Stimulated activated CD8-positive, alpha-beta memory T cell treated with anti-CD3 and anti-CD28 coated beads, Interleukin-4, amount 100 ng/mL, for 4 hours (primary cell): ENCODE measurements around the gene SLC38A3.

ENCODE experiments used
- DNase-seq, 2 donors: peaks; one replicate each; pipeline ENCODE4 v3.0.0-alpha.2; 2020; ENCODE audit warnings: low read depth in 2 of 2, low spot score in 1 of 2

Gene SLC38A3

DNA sequence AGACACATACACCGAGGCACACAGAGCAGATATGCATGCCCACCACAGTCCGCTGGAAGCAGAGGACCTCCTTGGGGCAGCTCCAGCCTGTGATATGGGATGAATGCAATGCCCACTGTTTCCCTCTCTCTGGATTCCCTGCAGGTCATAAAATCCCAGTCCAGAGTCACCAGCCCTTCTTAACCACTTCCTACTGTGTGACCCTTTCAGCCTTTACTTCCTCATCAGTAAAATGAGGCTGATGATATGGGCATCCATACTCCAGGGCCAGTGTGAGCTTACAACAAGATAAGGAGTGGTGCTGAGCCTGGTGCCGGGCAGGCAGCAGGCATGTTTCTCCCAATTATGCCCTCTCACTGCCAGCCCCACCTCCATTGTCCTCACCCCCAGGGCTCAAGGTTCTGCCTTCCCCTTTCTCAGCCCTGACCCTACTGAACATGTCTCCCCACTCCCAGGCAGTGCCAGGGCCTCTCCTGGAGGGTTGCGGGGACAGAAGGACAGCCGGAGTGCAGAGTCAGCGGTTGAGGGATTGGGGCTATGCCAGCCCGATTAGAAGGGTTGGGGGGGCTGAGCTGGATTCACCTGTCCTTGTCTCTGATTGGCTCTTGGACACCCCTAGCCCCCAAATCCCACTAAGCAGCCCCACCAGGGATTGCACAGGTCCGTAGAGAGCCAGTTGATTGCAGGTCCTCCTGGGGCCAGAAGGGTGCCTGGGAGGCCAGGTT is 14.0 kb upstream of the SLC38A3 start, which contains the start of gene GNAT1:
Gene GNAT1 (plus strand): TSS at position 675 of the 725 bp plus-strand sequence. CDS start 116 bp downstream, outside the sequence.
- DNase-seq = no peak

DNA sequence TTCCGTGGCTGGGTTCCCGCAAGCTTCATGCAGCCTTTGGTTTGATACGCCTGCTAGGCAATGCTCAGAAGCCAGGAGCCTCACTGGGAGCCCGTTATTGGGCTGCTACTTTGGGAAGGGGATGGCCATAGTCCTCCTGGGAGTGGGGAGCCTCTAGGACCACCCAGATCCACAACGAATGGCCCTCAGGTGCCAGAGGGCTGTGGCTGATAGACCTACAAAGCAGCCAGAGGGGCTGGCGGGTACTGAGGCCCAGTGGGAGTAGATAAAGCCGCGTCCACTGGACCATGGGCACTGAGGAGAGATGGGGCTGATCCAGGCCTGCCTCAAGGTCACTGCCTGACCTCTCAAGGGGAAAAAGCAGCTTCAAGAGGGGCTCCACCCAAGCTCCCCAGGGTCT is 12.9 kb upstream of the SLC38A3 start:
- DNase-seq = no peak

DNA sequence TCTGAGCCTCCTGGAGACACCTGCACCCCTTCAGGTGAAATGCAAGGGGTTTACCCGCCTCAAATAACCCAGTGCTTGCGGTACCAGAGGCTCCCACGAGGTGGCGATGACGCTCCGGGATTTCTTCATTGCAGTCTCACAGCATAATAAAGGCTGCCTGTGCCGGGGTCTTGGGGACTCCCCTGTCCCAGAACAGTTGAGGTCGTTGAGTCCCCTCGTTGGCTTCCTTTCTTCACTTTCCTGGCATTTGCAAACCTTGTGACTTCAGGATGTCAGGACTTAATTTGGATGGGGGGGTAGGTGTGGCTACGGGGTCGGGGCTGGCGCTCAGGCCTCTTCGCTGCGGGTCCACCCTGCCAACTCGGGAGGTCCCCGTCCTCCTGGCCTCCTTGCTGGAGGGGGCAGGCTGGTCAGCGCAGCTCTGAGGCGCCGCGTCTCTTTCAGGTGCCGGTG is 12.4 kb upstream of the SLC38A3 start:
- peak; percentile 48 to 83 for DNase-seq

DNA sequence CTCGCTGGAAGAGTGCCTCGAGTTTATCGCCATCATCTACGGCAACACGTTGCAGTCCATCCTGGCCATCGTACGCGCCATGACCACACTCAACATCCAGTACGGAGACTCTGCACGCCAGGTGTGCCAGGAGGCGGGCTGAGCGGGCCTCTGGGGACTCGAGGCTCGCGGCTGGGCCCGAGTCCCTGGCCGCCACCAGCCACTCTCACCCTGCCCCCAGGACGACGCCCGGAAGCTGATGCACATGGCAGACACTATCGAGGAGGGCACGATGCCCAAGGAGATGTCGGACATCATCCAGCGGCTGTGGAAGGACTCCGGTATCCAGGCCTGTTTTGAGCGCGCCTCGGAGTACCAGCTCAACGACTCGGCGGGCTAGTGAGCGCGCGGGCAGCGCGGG is 11.8 kb upstream of the SLC38A3 start:
- no peak for DNase-seq

DNA sequence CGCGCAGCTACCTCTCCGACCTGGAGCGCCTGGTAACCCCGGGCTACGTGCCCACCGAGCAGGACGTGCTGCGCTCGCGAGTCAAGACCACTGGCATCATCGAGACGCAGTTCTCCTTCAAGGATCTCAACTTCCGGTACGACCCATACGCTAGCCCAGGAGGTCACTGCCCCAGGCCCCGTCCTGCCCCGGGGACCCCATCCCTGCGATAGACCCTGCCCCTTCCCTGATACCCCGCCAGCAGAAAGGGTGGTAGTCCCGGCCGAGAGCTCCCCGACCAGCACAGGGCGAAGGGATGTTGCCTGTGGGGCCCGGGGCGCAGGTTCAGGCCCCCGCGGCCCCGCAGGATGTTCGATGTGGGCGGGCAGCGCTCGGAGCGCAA is 11.3 kb upstream of the SLC38A3 start:
- DNase-seq = no peak

DNA sequence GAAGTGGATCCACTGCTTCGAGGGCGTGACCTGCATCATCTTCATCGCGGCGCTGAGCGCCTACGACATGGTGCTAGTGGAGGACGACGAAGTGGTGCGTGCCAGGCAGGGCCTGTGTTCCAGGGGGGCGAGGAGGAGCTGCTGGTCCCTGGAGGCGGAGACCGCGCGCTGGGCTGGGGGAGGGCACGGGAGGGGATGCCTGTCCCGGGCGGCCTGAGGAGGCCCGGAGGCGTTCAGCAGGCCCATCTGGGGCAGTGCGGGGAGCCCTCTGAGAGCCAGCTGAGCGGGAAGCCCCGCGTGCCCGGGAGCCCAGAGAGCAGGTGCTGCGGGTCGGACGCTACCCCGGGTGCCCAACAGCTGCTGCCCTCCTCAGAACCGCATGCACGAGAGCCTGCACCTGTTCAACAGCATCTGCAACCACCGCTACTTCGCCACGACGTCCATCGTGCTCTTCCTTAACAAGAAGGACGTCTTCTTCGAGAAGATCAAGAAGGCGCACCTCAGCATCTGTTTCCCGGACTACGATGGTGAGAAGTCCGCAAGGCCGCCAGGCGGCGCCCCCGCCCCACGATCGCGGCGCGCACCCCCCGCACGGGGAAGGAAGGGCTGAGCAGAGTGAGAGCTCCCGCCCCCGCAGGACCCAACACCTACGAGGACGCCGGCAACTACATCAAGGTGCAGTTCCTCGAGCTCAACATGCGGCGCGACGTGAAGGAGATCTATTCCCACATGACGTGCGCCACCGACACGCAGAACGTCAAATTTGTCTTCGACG is 10.8 kb upstream of the SLC38A3 start:
- DNase-seq = peak; percentile 74 to 85

DNA sequence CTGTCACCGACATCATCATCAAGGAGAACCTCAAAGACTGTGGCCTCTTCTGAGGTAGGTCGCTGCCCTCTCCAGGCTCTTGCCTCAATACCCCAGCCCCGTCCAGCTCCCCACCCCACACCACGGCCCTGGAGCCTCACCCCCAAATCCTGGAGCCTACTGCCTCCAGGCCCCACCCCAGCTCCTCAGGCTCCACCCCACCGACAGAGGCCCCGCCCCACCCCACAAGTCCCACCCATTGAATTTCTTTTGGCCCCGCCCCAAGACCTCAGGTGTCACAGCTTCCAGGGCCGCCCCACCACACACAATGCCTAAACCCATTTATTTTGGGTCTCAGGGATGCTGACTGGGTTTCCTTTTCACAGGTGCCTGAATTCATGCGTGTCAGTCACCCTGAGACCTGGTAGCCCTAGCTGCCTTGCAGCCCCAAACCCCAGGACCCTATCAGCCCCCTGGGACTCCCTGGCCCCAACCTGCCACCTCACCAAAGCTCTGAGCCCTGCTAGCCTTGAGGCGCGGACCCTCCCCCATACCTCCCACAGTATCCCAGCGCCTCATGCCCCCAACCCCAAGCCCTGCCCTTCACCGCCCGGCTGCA is 10.1 kb upstream of the SLC38A3 start:
- DNase-seq = no peak

DNA sequence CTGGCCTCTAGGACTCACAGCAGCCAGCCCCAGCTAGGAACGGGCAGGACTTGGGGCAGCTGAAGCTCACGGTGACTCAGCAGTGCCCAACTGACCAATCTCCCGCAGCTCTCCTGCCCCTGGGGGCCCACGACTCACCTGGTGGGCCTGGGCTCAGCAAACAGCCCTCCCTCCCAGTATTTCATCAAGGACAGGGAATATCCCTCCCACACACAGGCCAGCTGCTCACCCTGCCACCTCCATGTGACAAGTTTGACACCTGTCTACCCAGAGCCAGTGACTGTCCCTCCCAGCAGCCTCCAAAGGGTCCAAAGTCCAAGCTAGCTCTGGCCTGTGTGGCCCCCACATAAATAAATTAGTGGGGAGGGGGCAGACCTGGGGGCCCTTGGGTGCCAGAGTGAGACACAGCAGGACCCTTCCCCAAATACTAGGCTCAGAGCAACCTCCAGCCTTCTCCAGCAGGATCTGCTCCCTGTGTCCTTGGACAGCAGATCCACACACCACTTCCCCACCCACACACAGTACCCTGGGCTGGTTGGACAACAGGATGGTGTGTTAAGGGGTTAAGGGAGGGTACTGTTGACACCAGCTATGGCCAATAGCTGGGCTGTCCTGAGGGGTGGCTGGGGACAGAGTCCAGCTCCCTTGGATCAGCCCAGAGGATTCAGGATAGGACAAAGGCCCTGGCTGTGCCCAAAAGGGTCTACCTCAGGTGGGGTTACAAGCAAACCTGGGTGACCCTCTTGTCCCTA is 9.4 kb upstream of the SLC38A3 start:
- no peak for DNase-seq

DNA sequence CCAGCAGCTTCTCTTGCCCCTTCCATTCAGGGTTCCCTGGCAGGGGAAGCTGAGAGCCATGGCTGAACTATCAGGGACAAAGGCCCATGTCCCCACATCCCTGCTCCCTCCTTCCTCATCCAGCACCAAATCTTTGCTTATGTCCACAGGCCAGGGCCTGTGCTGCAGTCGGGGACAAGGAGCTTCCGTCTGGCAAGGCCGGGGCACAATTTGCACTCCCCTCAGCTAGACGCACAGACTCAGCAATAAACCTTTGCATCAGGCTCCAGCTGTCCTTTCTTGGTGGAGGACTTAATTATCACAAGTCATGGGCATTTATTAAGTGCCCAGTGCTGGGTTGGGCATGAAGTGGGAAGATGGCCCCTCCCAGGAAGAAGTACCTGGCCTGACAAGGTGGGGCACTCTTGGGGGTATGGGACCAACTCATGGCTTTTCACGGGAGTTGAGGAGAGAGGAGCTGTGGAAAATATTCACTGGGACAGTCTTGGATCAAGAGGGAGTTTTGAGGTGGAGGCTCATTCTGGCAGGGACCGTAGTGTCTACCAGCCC is 8.7 kb upstream of the SLC38A3 start:
- no peak for DNase-seq

DNA sequence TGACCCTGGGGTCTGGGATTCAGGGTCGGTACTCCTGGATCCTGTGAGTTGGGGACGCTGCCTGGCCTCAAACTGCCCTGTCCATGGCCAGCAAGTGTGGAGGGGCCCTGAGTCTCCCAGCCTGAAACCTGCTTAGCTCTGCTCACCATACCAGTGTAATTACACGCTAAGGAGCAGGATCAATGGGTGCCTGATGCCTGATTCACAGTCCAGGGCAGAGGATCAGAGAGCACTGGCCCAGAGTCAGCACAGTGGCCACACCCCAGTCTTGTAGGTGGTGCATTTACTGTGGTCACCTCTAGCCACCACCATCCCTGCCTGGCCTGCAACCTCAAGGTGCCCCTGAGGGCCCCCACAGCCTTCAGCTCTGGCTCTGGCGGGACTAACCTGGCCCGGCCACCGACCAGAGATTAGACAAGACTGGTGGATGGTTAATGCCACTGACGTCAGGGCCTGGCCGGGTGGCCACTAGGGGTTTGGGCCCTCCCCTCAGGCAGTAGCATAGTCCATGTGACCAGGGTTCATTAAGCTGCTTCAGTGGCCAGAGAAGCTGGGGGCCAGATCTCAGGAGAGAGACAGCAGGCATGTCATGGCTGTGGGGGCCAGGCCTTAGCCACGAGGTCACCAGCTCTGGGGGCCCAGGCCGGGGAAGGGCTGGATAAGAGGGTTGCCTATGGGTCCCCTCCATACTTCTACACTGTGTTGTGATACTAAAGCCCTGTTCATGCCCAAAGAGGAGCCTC is 3.3 kb upstream of the SLC38A3 start:
- no peak for DNase-seq

DNA sequence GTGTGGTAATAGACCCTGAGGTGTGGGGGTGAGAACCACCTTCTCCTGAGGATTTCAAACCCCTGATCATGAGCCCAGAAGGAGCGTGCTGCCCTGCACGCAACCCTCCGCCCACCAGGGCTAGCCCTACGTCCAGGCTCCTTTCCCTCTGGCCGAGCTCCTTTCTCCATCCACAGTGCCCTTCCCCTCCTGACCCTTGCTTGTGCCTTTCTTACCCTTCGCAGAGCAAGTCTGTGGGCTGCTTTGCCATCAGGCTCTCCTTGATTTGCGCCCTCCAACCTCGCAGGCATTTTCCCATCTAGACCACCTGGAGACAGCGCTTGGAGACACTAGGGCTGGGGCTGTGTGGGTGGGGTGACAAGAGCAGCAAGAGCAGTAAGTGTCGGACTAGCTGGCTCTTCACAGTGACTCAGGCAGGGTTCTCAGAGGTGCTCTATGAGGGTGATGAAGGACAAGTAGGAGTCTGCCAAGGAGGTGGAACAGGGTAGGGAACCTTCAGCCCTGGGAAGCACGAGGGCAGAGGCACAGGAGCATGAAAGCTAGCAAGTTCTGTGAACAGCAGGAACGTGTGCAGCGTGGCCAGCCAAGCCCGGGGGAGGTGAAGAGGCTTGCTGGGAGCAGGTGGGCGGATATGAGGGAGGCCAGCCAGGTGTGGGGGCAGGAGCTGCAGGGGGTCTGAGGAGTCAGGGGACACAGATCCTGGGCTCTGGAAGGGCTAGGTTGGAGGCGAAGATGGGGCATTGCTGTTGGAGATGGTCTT is 2.5 kb upstream of the SLC38A3 start:
- DNase-seq = no peak

DNA sequence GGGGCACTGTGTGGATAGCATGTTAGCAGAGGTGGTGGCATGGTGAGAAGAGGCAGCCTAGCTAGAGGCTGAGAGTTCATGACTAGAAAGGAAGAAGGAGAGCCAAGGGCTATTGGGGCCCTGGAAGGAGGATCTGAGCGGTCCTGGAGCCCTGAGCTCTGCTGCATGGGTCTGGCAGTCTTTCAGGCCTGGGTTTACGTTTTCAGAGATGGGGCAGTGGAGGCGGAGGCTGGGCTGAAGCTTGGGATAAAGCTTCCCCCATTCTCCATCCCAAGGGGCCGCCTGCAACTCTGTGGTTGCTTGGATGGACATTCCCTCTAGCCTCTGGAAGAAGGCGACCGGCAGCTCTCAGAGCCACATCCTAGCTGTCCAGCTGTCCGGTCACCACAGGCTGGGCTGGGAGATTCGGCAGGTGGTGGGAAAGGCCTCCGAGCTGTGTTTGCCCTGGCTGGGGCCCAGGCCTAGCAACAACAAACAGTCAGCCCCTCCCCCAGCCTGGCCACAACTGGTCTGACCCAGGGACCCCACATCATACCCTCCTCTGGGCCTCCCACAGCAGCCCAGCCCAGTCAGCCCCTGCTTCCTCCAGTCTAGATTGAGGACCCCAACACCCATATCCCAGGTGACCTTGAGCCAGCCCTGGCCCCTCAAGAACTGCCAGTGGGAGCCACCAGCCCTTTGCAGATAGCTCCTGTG is 1.8 kb upstream of the SLC38A3 start:
- no peak for DNase-seq

DNA sequence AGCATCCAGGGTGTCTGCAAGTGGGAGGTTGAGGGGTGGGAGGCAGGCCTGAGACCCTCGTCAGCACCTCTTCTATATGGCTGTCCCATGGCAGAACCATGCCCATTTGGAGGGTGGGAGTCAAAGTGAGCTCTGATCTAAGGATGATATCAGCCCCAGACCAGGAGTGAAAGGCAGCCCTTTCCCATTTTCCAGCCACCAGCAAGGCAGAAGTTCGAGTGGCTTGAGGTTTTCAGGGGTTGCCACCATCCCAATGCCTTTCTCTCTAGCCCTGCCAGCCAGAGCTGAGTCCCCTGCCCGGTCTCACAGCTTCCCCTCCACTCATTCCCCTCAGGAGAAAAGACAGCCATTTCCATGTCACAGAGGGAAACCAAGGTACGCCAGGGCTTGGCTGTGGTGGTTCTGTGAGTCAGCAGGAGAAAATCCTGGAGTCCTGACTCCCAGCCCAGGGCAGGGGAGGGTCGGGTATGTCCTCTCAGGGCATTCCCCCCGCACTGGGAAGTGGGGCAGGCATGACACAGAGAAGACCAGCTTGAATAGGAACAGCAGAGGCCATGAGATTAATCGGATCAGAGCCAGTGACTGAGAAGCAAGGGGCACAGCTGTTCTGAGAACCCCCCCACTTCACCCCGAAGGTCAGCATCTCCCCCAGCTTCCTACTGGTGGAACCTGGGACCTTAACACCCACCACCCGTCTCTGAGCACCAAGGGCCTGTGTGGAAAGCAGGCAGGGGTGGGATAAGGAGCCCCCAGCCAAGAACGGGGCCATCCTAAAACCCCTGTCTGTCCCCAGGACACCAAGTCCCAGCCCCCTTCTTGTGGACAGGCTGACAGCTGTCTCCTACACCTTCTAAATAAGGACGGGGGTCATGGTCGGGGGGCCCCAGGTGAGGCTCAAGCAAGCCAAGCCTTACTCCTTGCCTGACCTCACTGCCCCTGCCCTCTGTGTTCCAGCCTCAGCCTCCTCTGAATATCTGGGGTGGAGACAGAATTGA is 965 bp upstream of the SLC38A3 start:
- DNase-seq = no peak

DNA sequence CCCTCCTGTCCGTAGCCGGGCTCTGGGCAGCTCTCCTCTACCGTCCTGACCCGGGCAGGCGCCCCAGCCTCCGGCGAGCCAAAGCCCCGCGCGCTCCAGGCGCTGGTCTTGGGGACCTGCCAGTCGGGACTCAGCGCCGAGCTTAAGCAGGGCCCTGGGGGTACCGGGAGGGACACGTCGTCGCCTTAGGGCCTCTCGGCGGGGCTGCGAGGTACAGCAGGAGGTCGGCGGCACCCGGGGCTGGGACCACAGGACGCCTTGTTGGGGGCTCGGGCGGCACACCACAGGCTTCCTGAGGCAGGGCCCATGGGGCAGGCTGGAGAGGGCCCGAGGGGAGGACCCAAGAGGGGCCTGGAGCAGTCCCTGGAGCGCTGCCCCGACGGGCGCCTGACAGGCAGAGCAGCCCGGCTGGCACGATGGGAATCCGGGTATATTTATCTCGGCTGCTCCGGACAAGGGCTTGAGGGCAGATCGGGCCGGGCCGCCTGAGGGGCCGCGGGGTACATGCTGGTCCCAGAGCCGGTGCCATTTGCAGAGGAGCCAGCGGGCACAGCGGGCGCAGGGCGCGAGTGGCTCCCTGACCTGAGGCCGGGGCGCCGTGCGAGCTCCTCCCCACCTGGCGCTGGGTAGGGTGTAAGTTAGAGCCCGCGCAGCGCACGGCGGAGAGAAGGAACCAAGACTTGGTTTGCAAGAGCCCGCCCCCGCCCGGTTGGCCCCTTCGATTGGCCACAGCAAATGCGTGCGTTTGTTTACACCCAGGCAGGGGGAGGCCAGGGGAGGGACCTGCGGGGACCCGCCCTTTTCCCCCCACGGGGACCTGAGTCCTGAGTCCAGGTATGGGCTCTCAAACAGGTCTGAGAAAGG is 574 bp downstream of the SLC38A3 start:
- no peak for DNase-seq

DNA sequence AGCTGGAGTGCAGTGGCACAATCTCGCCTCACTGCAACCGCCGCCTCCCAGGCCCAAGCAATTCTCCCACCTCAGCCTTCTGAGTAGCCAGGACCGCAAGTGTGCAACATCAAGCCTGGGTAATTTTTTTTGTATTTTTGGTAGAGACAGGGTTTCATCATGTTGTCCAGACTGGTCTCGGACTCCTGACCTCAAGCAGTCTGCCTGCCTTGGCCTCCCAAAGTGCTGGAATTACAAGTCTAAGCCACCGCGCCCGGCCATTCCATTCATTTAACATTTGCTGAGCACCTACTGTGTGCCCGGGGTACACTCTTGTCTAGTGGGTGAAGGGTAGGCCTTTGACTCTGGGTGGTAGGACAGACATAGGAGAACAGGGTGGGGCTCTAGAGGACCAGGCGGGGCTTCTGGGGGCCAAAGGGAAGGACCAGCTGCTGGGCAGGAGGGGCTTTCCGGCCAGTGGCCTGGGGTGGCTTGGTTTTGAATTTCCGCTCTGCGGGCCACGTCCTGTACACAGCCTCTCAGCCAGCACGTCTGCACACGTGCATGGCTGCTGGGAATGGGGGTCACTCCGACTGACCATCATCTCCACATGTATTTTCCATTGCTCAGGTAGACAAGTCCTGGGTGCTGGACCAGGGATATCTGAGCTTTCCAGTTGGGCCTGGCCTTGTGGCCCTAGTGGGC is 2.4 kb downstream of the SLC38A3 start:
- DNase-seq = no peak

DNA sequence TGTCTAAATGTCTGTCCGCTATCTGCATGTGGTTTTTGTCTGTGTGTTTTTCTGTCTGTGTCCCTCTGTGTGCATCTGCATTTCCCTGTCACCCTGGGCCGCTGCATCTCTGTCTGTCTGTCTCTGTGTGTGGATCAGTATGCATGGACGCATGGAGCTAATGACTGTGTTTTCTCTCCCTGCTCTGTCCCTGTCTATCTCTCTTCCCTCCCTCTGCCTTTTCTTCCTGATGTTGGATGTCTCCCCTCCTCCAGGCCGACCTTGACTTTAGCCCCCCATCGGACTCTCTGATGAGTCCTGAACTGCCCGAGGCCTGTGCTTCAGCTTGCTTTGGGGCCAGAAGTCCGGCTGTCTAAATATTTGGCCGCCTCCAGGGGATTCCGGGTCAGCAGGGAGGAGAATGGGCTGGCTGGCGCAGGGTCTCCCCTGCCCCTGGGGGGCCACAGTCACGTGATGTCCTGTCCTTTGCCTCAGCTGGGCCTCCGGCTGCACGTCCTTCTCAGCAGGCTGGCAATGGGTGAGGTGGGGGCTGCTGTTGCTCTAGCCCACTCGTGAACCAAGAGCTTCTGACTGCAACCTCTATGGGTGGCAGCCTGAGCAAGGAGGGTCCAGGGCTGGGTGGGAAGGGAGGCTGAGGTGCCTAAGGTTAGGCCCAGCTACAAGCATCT is 3.7 kb downstream of the SLC38A3 start:
- no peak for DNase-seq
